Measurements from ENCODE around the gene C19orf25.
"Not testable (repeated sequence)": the region's sequence is repeated elsewhere in the genome, so short reads cannot be mapped to it uniquely, and the experiment has no call there.

Gene C19orf25

GRCh38 chr19:1495051-1495798 is 16.2 kb upstream of the C19orf25 start:
- DNase-seq: no peak

- DNase-seq: no peak
Measured at GRCh38 chr19:1494115-1494815, 15.2 kb upstream of the C19orf25 start.

GRCh38 chr19:1492474-1493006 is 13.5 kb upstream of the C19orf25 start:
- DNase-seq: no peak

- no peak for DNase-seq
Measured at GRCh38 chr19:1491849-1492170, 12.8 kb upstream of the C19orf25 start.

GRCh38 chr19:1491114-1491848 is 12.3 kb upstream of the C19orf25 start, which contains the start of gene REEP6:
TSS of gene REEP6 (plus strand) at chr19:1491181. CDS start at chr19:1491270, 89 bp downstream.
- no peak for DNase-seq

GRCh38 chr19:1490311-1491113 is 11.5 kb upstream of the C19orf25 start, which contains the start of gene PCSK4:
TSS of gene PCSK4 (minus strand) at chr19:1490350. CDS start at chr19:1490346, 4 bp downstream.
- DNase-seq: peak; percentile 98

GRCh38 chr19:1489463-1490310 is 10.7 kb upstream of the C19orf25 start:
- DNase-seq: no peak

- DNase-seq: no peak
Measured at GRCh38 chr19:1488282-1488601, 9.2 kb upstream of the C19orf25 start.

- no peak for DNase-seq
Measured at GRCh38 chr19:1487576-1488281, 8.7 kb upstream of the C19orf25 start.

GRCh38 chr19:1486720-1487575 is 7.9 kb upstream of the C19orf25 start:
- DNase-seq: no peak

- no peak for DNase-seq
Measured at GRCh38 chr19:1483979-1484428, 5.0 kb upstream of the C19orf25 start.

GRCh38 chr19:1483131-1483978 is 4.3 kb upstream of the C19orf25 start:
- DNase-seq: no peak

- no peak for DNase-seq
Measured at GRCh38 chr19:1482361-1483130, 3.5 kb upstream of the C19orf25 start.

GRCh38 chr19:1481893-1482360 is 2.9 kb upstream of the C19orf25 start:
- DNase-seq: no peak

GRCh38 chr19:1481224-1481892 is 2.3 kb upstream of the C19orf25 start:
- no peak for DNase-seq

GRCh38 chr19:1477056-1477455 is 2.0 kb downstream of the C19orf25 start:
- not testable (repeated sequence) for DNase-seq

- DNase-seq: no peak
Measured at GRCh38 chr19:1475751-1476437, 3.1 kb downstream of the C19orf25 start.

Measured in NCI-H1436 (cell line).